Upper lobe of left lung (tissue), 6 donors: ENCODE data around the gene ACP2. TPM values are rescaled to one million over a fixed set of nuclear protein-coding genes. Genes with fewer than 3 reads are reported as not detected.

Source experiments
- ATAC-seq, 2 donors: fragments of 200-7000 bp; cut with Tn5 transposase; one replicate each; pipeline ENCODE4 v1.9.1; 2022; ENCODE audit warnings: mild to moderate bottlenecking in 2 of 2, moderate library complexity in 2 of 2; ENCODE audit not compliant: low FRiP score in 2 of 2
- DNase-seq, 2 donors: peaks; one replicate each; pipeline ENCODE4 v3.0.0-alpha.2; 2019 to 2020
- H3K27ac ChIP-seq, 4 donors: fragments of 200-600 bp; sonication (generic); one replicate each; pipeline ENCODE4 v1.5.1; 2016 to 2019
- H3K27me3 ChIP-seq, 4 donors: fragments of 200-600 bp; sonication (generic); one replicate each; pipeline ENCODE4 v1.5.1; 2017 to 2019
- H3K36me3 ChIP-seq, 4 donors: fragments of 200-600 bp; sonication (generic); one replicate each; pipeline ENCODE4 v1.5.1; 2016 to 2019
- H3K4me1 ChIP-seq, 4 donors: fragments of 200-600 bp; sonication (generic); one replicate each; pipeline ENCODE4 v1.5.1; 2018 to 2019
- H3K4me3 ChIP-seq, 4 donors: fragments of 200-600 bp; sonication (generic); one replicate each; pipeline ENCODE4 v1.5.1; 2017 to 2019; ENCODE audit warnings: mild to moderate bottlenecking in 2 of 4, moderate library complexity in 1 of 4
- H3K9me3 ChIP-seq, 4 donors: fragments of 200-600 bp; sonication (generic); one replicate each; pipeline ENCODE4 v1.5.1; 2018 to 2019
- CTCF ChIP-seq, 6 experiments: fragments of 450-650 bp in 4 of 6; fragments of 200-600 bp in 2 of 6; sonication (generic) in 2 of 6; IDR thresholded peaks; one replicate each; pipeline ENCODE4 v1.5.1; 2016 to 2019; ENCODE audit warnings: antibody characterized with exemption in 6 of 6
- EP300 ChIP-seq, 4 donors: sonication (generic); formaldehyde crosslinking; IDR thresholded peaks; one replicate each; pipeline ENCODE4 v1.5.1; 2017; ENCODE audit warnings: antibody characterized with exemption in 4 of 4, control low read depth in 2 of 4
- POLR2A ChIP-seq, 4 donors: fragments of 450-650 bp; IDR thresholded peaks; one replicate each; pipeline ENCODE4 v1.5.1; 2016 to 2017; ENCODE audit warnings: antibody characterized with exemption in 4 of 4, mild to moderate bottlenecking in 2 of 4
- POLR2AphosphoS5 ChIP-seq, 2 donors: sonication (generic); formaldehyde crosslinking; IDR thresholded peaks; one replicate each; pipeline ENCODE4 v1.5.1; 2017; ENCODE audit warnings: antibody characterized with exemption in 2 of 2
- WGBS, 2 donors: methylation state at CpG; one replicate each; pipeline ENCODE4 v1.1.5; 2017 to 2018; 5-methylcytosine and 5-hydroxymethylcytosine counted together
- total RNA-seq, 6 donors: library from RNA; depleted of rRNA in 4 of 6; stranded (reverse); fragments of >200 nt in 4 of 6; gene quantifications; one replicate each; pipeline versions ENCODE4 v1.1.0 to v1.2.1, GENCODE V29; 2016 to 2021
- donor health status: DM: no; HTN: no; CAD: no; lungs with moderate emphysema.
- donor health status: DM: no; HTN: yes; CAD: no; lungs with severe emphysema.

ACP2 gene
- total RNA-seq, 6 donors from 2014 or later, result 37.0 to 78.6 (median 46.5) TPM

GRCh38 chr11:47244448-47245350 is 3.9 kb downstream of the ACP2 start:
- WGBS, 2 donors, result 87 to 93% methylated on average over 18 to 22 of the region's 23 CpGs
- no peak overlapping the region for H3K4me3 ChIP-seq
- peak in 1 of 2 donors; percentile 57 for ATAC-seq

GRCh38 chr11:47243454-47243853 is 5.2 kb downstream of the ACP2 start:
- DNase-seq (peak in 1 of 2 donors; percentile 69), ATAC-seq (peak in 1 of 2 donors; percentile 82)
- H3K27ac ChIP-seq, result peak overlapping the region in 3 of 4 donors; percentile 22 to 73 (median 50)
- TF ChIP-seq EP300 (IDR thresholded peaks at IDR 0.05) (peak in 1 of 4 donors; percentile 22), POLR2AphosphoS5 (IDR thresholded peaks at IDR 0.05) (no peak)
- H3K9me3 ChIP-seq, result no peaks in the 10 kb centered on the region
- WGBS, 2 donors, result 40 to 57% methylated on average over 4 of the region's 4 CpGs
- H3K36me3 ChIP-seq, result peaks cover 27 to 76% (median 59%) of the 10 kb centered on the region in 4 donors
- H3K4me1 ChIP-seq, result peaks cover 15 to 47% (median 37%) of the 10 kb centered on the region in 4 donors
- no peak overlapping the region for H3K4me3 ChIP-seq
- H3K27me3 ChIP-seq, result no peaks in the 10 kb centered on the region

More at GRCh38 chr11:47244448-47245350, 3.9 kb downstream of the ACP2 start:
- DNase-seq, result peak; percentile 38 to 72
- peaks cover 19 to 54% (median 43%) of the 10 kb centered on the region in 4 donors for H3K4me1 ChIP-seq
- TF ChIP-seq POLR2AphosphoS5 (IDR thresholded peaks at IDR 0.05) (no peak), POLR2A (IDR thresholded peaks at IDR 0.05) (peak in 1 of 4 donors; percentile 70)
- peaks cover 19 to 64% (median 51%) of the 10 kb centered on the region in 4 donors for H3K36me3 ChIP-seq
- H3K27ac ChIP-seq, result peak overlapping the region in 3 of 4 donors; percentile 41 to 73 (median 50)
- H3K27me3 ChIP-seq, result no peaks in the 10 kb centered on the region
- H3K9me3 ChIP-seq, result no peaks in the 10 kb centered on the region

- Histone ChIP-seq H3K36me3 (peaks cover 27 to 84% (median 62%) of the 10 kb centered on the region in 4 donors), H3K4me1 (peaks cover 9 to 41% (median 32%) of the 10 kb centered on the region in 4 donors), H3K9me3 (no peaks in the 10 kb centered on the region), H3K27ac (peak overlapping the region; percentile 18 to 73 (median 44)), H3K4me3 (no peak overlapping the region), H3K27me3 (no peaks in the 10 kb centered on the region)
- TF ChIP-seq POLR2AphosphoS5 (IDR thresholded peaks at IDR 0.05) (no peak), EP300 (IDR thresholded peaks at IDR 0.05) (no peak), CTCF (IDR thresholded peaks at IDR 0.05) (no peak), POLR2A (IDR thresholded peaks at IDR 0.05) (no peak)
- ATAC-seq, result no peak
- DNase-seq, result peak in 1 of 2 donors; percentile 73
- WGBS, 2 donors, result 82 to 88% methylated on average over 18 to 21 of the region's 21 CpGs
Measured at GRCh38 chr11:47242596-47243192, 5.9 kb downstream of the ACP2 start.

GRCh38 chr11:47241841-47242301 is 6.7 kb downstream of the ACP2 start:
- ATAC-seq, result no peak
- Histone ChIP-seq H3K27me3 (no peaks in the 10 kb centered on the region), H3K36me3 (peaks cover 27 to 85% (median 63%) of the 10 kb centered on the region in 4 donors), H3K9me3 (no peaks in the 10 kb centered on the region), H3K4me3 (no peak overlapping the region), H3K27ac (peak overlapping the region in 2 of 4 donors; percentile 38 to 73), H3K4me1 (peaks cover under 1 to 33% (median 25%) of the 10 kb centered on the region in 4 donors)
- WGBS, 2 donors, result 85 to 94% methylated on average over 3 of the region's 3 CpGs
- no peak for TF ChIP-seq POLR2AphosphoS5 (IDR thresholded peaks at IDR 0.05)
- TF ChIP-seq POLR2A (IDR thresholded peaks at IDR 0.05), result no peak
- TF ChIP-seq EP300 (IDR thresholded peaks at IDR 0.05), result no peak
- no peak for TF ChIP-seq CTCF (IDR thresholded peaks at IDR 0.05)
- no peak for DNase-seq

- peaks cover 27 to 70% (median 57%) of the 10 kb centered on the region in 4 donors for H3K36me3 ChIP-seq
- no peaks in the 10 kb centered on the region for H3K27me3 ChIP-seq
- H3K4me3 ChIP-seq, result no peak overlapping the region
- ATAC-seq (no peak), DNase-seq (no peak)
- 93 to 96% methylated on average over 10 of the region's 10 CpGs for WGBS, 2 donors
- TF ChIP-seq POLR2A (IDR thresholded peaks at IDR 0.05) (no peak), CTCF (IDR thresholded peaks at IDR 0.05) (no peak), POLR2AphosphoS5 (IDR thresholded peaks at IDR 0.05) (no peak), EP300 (IDR thresholded peaks at IDR 0.05) (no peak)
- H3K27ac ChIP-seq, result no peak overlapping the region
- peaks cover 0 to 28% (median 25%) of the 10 kb centered on the region in 4 donors for H3K4me1 ChIP-seq
- H3K9me3 ChIP-seq, result no peaks in the 10 kb centered on the region
Measured at GRCh38 chr11:47239852-47240251, 8.8 kb downstream of the ACP2 start.
